IMR-90 (cell line): Measurements from ENCODE around the gene NKX2-1. TPM values are rescaled to one million over a fixed set of nuclear protein-coding genes. Genes with fewer than 3 reads are reported as not detected.

Experiments used
- ATAC-seq: fragments of 200-7000 bp; cut with Tn5 transposase; 2 replicates; pipeline ENCODE4 v1.9.1; 2020; ENCODE audit warnings: low read depth, mild to moderate bottlenecking, moderate library complexity
- BruUV-seq: library from RNA; stranded (reverse); fragments of 400-500 nt; replicated peaks from 2 replicates; lab custom pipeline; 2021; lab: Mats Ljungman, UMichigan
- CTCF ChIA-PET: fragments of 300-600 bp; formaldehyde crosslinking; extraction: SDS; loops from one replicate; lab custom pipeline; 2021; ENCODE audit warnings: antibody characterized with exemption; lab: Yijun Ruan, JAX
- POLR2A ChIA-PET: fragments of 300-600 bp; sonication (Branson Sonifier 250); formaldehyde crosslinking; loops from one replicate; lab custom pipeline; 2022; ENCODE audit warnings: antibody characterized with exemption; ENCODE audit not compliant: unreplicated experiment; lab: Charles Lee
- DNase-seq: peaks from one replicate; pipeline ENCODE4 v3.0.0; 2013
- H2AFZ ChIP-seq: replicated peaks from 2 replicates; pipeline ENCODE3; 2013; ENCODE audit warnings: low read length, mild to moderate bottlenecking; ENCODE audit not compliant: poor library complexity
- H2AK5ac ChIP-seq: 2 replicates; pipeline ENCODE4 v1.6.1; 2013; ENCODE audit warnings: low read depth, low read length, inconsistent platforms
- H2AK9ac ChIP-seq: replicated peaks from 2 replicates; pipeline ENCODE3; 2013; ENCODE audit warnings: mild to moderate bottlenecking, low read depth, low read length, moderate library complexity; ENCODE audit not compliant: poor library complexity
- H2BK120ac ChIP-seq: 2 replicates; pipeline ENCODE4 v1.6.1; 2013; ENCODE audit warnings: low read depth, low read length, inconsistent platforms
- H2BK15ac ChIP-seq: 3 replicates; pipeline ENCODE4 v1.6.1; 2013; ENCODE audit warnings: low read depth, low read length, inconsistent platforms
- H2BK20ac ChIP-seq: 2 replicates; pipeline ENCODE4 v1.6.1; 2013; ENCODE audit warnings: low read depth, mild to moderate bottlenecking, inconsistent platforms, low read length, moderate library complexity
- H2BK5ac ChIP-seq: 2 replicates; pipeline ENCODE4 v1.6.1; 2013; ENCODE audit warnings: mild to moderate bottlenecking, low read depth, low read length, inconsistent platforms; ENCODE audit not compliant: poor library complexity, severe bottlenecking
- H3K14ac ChIP-seq: replicated peaks from 2 replicates; pipeline ENCODE4 v1.6.1; 2013; ENCODE audit warnings: low read depth, low read length, inconsistent platforms
- H3K18ac ChIP-seq: 2 replicates; pipeline ENCODE4 v1.6.1; 2013; ENCODE audit warnings: low read depth, low read length, control low read depth
- H3K23ac ChIP-seq: 2 replicates; pipeline ENCODE4 v1.6.1; 2013; ENCODE audit warnings: low read depth, low read length, inconsistent platforms
- H3K27ac ChIP-seq: 2 replicates; pipeline ENCODE4 v1.5.1; 2013; ENCODE audit warnings: mild to moderate bottlenecking, control low read depth, low read length; ENCODE audit not compliant: insufficient read depth
- H3K27me3 ChIP-seq: 2 replicates; pipeline ENCODE4 v1.6.1; 2013; ENCODE audit warnings: low read length; ENCODE audit not compliant: control insufficient read depth, insufficient read depth
- H3K36me3 ChIP-seq: 2 replicates; pipeline ENCODE4 v1.6.1; 2013; ENCODE audit warnings: low read length, mixed read lengths; ENCODE audit not compliant: control insufficient read depth, insufficient read depth
- H3K4ac ChIP-seq: 2 replicates; pipeline ENCODE4 v1.6.1; 2013; ENCODE audit warnings: low read depth, low read length, inconsistent platforms
- H3K4me1 ChIP-seq: 2 replicates; pipeline ENCODE4 v1.6.1; 2013; ENCODE audit warnings: low read length, mixed read lengths; ENCODE audit not compliant: control insufficient read depth, insufficient read depth
- H3K4me2 ChIP-seq: 2 replicates; pipeline ENCODE4 v1.6.1; 2013; ENCODE audit warnings: low read depth, mild to moderate bottlenecking, control low read depth, low read length, moderate library complexity
- H3K4me3 ChIP-seq: 2 replicates; pipeline ENCODE4 v1.5.1; 2013; ENCODE audit warnings: low read depth, mild to moderate bottlenecking, control low read depth, low read length, moderate library complexity; ENCODE audit not compliant: insufficient read depth
- H3K56ac ChIP-seq: 2 replicates; pipeline ENCODE4 v1.6.1; 2013; ENCODE audit warnings: low read length, inconsistent platforms; ENCODE audit not compliant: insufficient read depth; ENCODE audit errors: extremely low read depth
- H3K79me1 ChIP-seq, 2 experiments: 2 replicates each; pipeline ENCODE4 v1.6.1; 2013; ENCODE audit warnings: low read length in 2 of 2, inconsistent platforms in 1 of 2, low read depth in 1 of 2
- H3K9ac ChIP-seq: 2 replicates; pipeline ENCODE4 v1.6.1; 2013; ENCODE audit warnings: low read depth, low read length, control low read depth
- H3K9me1 ChIP-seq: 2 replicates; pipeline ENCODE4 v1.6.1; 2013; ENCODE audit warnings: low read length, inconsistent platforms; ENCODE audit not compliant: insufficient read depth
- H3K9me3 ChIP-seq: 2 replicates; pipeline ENCODE4 v1.6.1; 2013; ENCODE audit warnings: low read length; ENCODE audit not compliant: control insufficient read depth, insufficient read depth
- H4K20me1 ChIP-seq: 2 replicates; pipeline ENCODE4 v1.6.1; 2013; ENCODE audit warnings: low read length, inconsistent platforms; ENCODE audit not compliant: insufficient read depth
- H4K5ac ChIP-seq: 2 replicates; pipeline ENCODE4 v1.6.1; 2013; ENCODE audit warnings: mild to moderate bottlenecking, low read depth, low read length, control low read depth
- H4K8ac ChIP-seq, 2 experiments: 2 replicates each; pipeline ENCODE4 v1.6.1; 2013; ENCODE audit warnings: low read depth in 2 of 2, low read length in 2 of 2, control low read depth in 1 of 2, inconsistent platforms in 1 of 2
- H4K91ac ChIP-seq: 2 replicates; pipeline ENCODE4 v1.6.1; 2013; ENCODE audit warnings: low read depth, low read length, inconsistent platforms; ENCODE audit not compliant: insufficient read depth
- CEBPB ChIP-seq: IDR thresholded peaks from 2 replicates; pipeline ENCODE4 v1.6.1; 2012; ENCODE audit warnings: low read depth, low read length, improper control_type of control experiment
- FOS ChIP-seq: fragments of 150-350 bp; IDR thresholded peaks from 2 replicates; pipeline ENCODE4 v1.6.1; 2016; ENCODE audit warnings: low read depth, low read length
- MAZ ChIP-seq: IDR thresholded peaks from 2 replicates; pipeline ENCODE4 v1.6.1; 2012; ENCODE audit warnings: low read depth, mild to moderate bottlenecking, low read length, improper control_type of control experiment, moderate library complexity, borderline replicate concordance
- MXI1 ChIP-seq: IDR thresholded peaks from 2 replicates; pipeline ENCODE4 v1.6.1; 2012; ENCODE audit warnings: low read depth, mild to moderate bottlenecking, low read length, moderate library complexity, borderline replicate concordance
- RAD21 ChIP-seq: IDR thresholded peaks from 2 replicates; pipeline ENCODE4 v1.6.1; 2012; ENCODE audit warnings: low read length, improper control_type of control experiment
- RCOR1 ChIP-seq: IDR thresholded peaks from 2 replicates; pipeline ENCODE4 v1.6.1; 2012; ENCODE audit warnings: mild to moderate bottlenecking, low read length, improper control_type of control experiment; ENCODE audit not compliant: insufficient replicate concordance
- RFX5 ChIP-seq: IDR thresholded peaks from 2 replicates; pipeline ENCODE4 v1.8.0; 2012; ENCODE audit warnings: low read depth, mild to moderate bottlenecking, low read length, moderate library complexity
- WGBS, 2 experiments: methylation state at CpG; one replicate each; pipeline versions ENCODE4 v1.1.5 to v1.1.7; 2013; ENCODE audit warnings: missing lambda C conversion rate in 2 of 2; ENCODE audit not compliant: insufficient read length in 1 of 2; ENCODE audit errors: extremely low coverage in 2 of 2; 5-methylcytosine and 5-hydroxymethylcytosine counted together
- dilution Hi-C: fragments of 300-500 bp; cut with HindIII; formaldehyde crosslinking; loops from one replicate; pipeline ENCODE4 v1.14.3; 2018; ENCODE audit warnings: low sequenced_read_pairs; ENCODE audit not compliant: unreplicated experiment
- in situ Hi-C: fragments of 300-500 bp; cut with MboI; formaldehyde crosslinking; loops from 3 replicates; pipeline ENCODE4 v1.14.3; 2019; ENCODE audit warnings: low sequenced_read_pairs, inconsistent platforms, mixed read lengths
- intact Hi-C: fragments of 100-400 bp; cut with micrococcal nuclease; formaldehyde crosslinking; loops from 2 replicates; pipeline ENCODE4 v1.10.0; 2022
- polyA plus RNA-seq, 3 experiments: library from polyadenylated mRNA; depleted of rRNA; stranded (reverse); fragments of >200 nt; gene quantifications; 2 replicates each; pipeline ENCODE4 v1.2.3, GENCODE V29; 2012; ENCODE audit warnings: low replicate concordance in 1 of 3
- total RNA-seq: library from RNA; depleted of rRNA; stranded (reverse); fragments of >200 nt; gene quantifications from 2 replicates; pipeline ENCODE4 v1.2.3, GENCODE V29; 2012
- TF ChIP-seq, protein P1 (sequence below): fragments of 150-350 bp; IDR thresholded peaks from 2 replicates; pipeline ENCODE4 v1.6.1; 2016; ENCODE audit warnings: low read depth, mild to moderate bottlenecking, low read length, moderate library complexity, borderline replicate concordance
- TF ChIP-seq, protein P2 (sequence below): conservative IDR thresholded peaks from 2 replicates; pipeline ENCODE4 v1.5.1; 2012; ENCODE audit warnings: mild to moderate bottlenecking, low read depth, low read length, improper control_type of control experiment

Gene NKX2-1
- total and polyA plus RNA-seq, 2 of the 4 experiments (the other 2 are of a cell fraction), result not detected

DNA sequence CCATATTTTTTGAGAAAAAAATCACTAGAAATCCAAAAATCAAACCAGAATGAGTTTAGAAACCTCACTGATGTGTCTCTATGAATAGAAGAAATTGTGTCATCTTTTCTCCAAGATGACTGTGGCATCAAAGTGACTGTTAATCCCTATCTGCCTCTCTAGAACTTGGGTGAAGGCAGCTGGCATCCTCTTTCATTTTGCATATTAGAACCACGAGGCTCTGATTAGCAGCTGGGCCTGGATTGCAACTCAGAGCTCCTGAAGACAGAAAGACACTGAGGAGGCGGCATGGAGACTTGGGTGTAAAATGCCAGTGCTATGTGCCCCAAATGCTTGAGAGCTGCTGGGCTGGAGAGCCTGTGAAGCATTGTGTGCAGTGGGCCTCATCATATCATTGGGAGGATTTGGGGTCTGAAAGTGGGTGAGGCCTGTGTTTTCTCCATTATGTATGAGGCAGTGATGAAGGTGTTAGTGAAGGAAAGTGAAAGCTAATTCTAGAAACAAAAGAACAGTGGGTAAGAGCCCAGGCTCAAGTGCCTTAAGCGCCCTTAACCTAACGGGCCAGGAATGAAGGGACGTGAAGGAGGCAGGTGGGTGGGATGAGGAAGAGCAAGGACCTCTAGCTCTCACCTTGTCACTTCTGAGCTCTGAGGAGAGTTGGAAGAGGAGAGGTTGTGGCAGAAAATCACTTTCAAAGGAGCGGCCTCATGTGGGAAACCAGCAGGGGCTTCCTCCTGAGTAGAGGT lies 36.1 kb upstream of the NKX2-1 start:
- Histone ChIP-seq H3K23ac (no peak overlapping the region), H3K4ac (no peak overlapping the region), H3K9ac (no peak overlapping the region), H3K27me3 (peaks cover 1% of the 10 kb centered on the region; the same call in 1 of the 2 replicates), H4K8ac (no peak overlapping the region), H2BK20ac (no peak overlapping the region), H3K56ac (no peak overlapping the region), H2BK120ac (no peak overlapping the region), H4K5ac (no peak overlapping the region), H4K20me1 (no peaks in the 10 kb centered on the region), H3K79me1 (no peaks in the 10 kb centered on the region), H4K91ac (no peak overlapping the region), H3K27ac (no peak overlapping the region), H3K4me2 (no peak overlapping the region), H2BK15ac (no peak overlapping the region), H2AK9ac (no peak overlapping the region), H3K9me3 (no peaks in the 10 kb centered on the region), H3K9me1 (no peaks in the 10 kb centered on the region), H3K36me3 (no peaks in the 10 kb centered on the region), H2AFZ (no peak overlapping the region), H3K4me1 (no peaks in the 10 kb centered on the region), H2AK5ac (no peak overlapping the region), H3K14ac (no peak overlapping the region), H3K4me3 (no peak overlapping the region), H3K18ac (no peak overlapping the region), H2BK5ac (no peak overlapping the region)
- BruUV-seq, result no TSS peak
- ATAC-seq (no peak), DNase-seq (no peak)
- intact Hi-C loops, result no loop called here
- TF ChIP-seq RCOR1, result no peak
- TF ChIP-seq MAZ, result no peak
- TF ChIP-seq RAD21, result no peak
- no peak for TF ChIP-seq CEBPB
- TF ChIP-seq, protein P1, sequence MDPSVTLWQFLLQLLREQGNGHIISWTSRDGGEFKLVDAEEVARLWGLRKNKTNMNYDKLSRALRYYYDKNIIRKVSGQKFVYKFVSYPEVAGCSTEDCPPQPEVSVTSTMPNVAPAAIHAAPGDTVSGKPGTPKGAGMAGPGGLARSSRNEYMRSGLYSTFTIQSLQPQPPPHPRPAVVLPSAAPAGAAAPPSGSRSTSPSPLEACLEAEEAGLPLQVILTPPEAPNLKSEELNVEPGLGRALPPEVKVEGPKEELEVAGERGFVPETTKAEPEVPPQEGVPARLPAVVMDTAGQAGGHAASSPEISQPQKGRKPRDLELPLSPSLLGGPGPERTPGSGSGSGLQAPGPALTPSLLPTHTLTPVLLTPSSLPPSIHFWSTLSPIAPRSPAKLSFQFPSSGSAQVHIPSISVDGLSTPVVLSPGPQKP, result no peak
- no peak for TF ChIP-seq MXI1
- no peak for TF ChIP-seq RFX5
- TF ChIP-seq, protein P2, sequence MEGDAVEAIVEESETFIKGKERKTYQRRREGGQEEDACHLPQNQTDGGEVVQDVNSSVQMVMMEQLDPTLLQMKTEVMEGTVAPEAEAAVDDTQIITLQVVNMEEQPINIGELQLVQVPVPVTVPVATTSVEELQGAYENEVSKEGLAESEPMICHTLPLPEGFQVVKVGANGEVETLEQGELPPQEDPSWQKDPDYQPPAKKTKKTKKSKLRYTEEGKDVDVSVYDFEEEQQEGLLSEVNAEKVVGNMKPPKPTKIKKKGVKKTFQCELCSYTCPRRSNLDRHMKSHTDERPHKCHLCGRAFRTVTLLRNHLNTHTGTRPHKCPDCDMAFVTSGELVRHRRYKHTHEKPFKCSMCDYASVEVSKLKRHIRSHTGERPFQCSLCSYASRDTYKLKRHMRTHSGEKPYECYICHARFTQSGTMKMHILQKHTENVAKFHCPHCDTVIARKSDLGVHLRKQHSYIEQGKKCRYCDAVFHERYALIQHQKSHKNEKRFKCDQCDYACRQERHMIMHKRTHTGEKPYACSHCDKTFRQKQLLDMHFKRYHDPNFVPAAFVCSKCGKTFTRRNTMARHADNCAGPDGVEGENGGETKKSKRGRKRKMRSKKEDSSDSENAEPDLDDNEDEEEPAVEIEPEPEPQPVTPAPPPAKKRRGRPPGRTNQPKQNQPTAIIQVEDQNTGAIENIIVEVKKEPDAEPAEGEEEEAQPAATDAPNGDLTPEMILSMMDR, result no peak
- TF ChIP-seq FOS, result no peak
- in situ Hi-C loops, result no loop called here
- dilution Hi-C loops, result no loop called here
- POLR2A ChIA-PET, result no interaction called here
- CTCF ChIA-PET, result interaction anchor here (0.7 to 2.1 kb wide), 3 partner anchors 18 to 594 kb away, joined by 3 to 6 read pairs (median 4); no protein-coding TSS in a partner anchor
- WGBS, 2 experiments, result 75% methylated on average over 2 of the region's 6 CpGs; no CpG with 5 or more reads in 1 of the 2 experiments
